Omental fat pad (tissue), 4 donors: ENCODE measurements around the gene ENPP3. TPM values are rescaled to one million over a fixed set of nuclear protein-coding genes. Genes with fewer than 3 reads are reported as not detected.

Source experiments
- ATAC-seq: fragments of 150-250 bp; one replicate; pipeline ENCODE4 v1.9.1; 2016; ENCODE audit warnings: mild to moderate bottlenecking, moderate library complexity; ENCODE audit not compliant: low FRiP score
- DNase-seq: peaks from one replicate; pipeline ENCODE4 v3.0.0-alpha.2; 2019; ENCODE audit warnings: low spot score
- CTCF ChIP-seq, 3 donors: fragments of 450-650 bp; IDR thresholded peaks; one replicate each; pipeline ENCODE4 v1.5.1; 2016 to 2017; ENCODE audit warnings: antibody characterized with exemption in 3 of 3, mild to moderate bottlenecking in 3 of 3, moderate library complexity in 2 of 3
- total RNA-seq, 4 donors: library from RNA; depleted of rRNA; stranded (reverse); fragments of >200 nt; gene quantifications; one replicate each; pipeline ENCODE4 v1.1.0, GENCODE V29; 2016

The ENPP3 gene
- total RNA-seq, 4 donors from 2014 or later, result 0.36 to 0.94 (median 0.61) TPM

GRCh38 chr6:131769385-131770141 is 132.5 kb downstream of the ENPP3 start:
- ATAC-seq (no peak), DNase-seq (no peak)

DNA sequence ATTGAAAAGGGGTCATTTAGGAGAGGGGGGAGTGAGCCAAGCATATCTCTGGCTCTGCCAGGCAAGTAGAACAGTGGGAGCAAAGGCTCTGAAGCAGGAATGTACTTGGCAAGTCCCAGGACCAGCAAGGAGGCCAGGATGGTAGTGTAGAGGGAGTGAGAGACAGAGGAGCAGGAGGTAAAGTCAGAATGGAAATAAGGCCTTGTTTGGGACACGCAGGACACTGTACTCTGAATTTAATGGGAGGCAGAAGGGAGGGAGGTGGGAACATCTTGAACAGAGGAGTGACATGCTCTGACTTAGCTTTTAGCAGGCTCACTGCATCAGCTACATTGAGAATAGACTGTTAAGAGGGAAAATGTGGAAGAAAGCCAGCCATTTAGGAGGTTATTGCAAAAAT is 133.7 kb downstream of the ENPP3 start:
- DNase-seq (no peak), ATAC-seq (no peak)
- TF ChIP-seq CTCF (IDR thresholded peaks at IDR 0.05), result no peak

More at GRCh38 chr6:131769385-131770141, 132.5 kb downstream of the ENPP3 start:
- no peak for TF ChIP-seq CTCF (IDR thresholded peaks at IDR 0.05)

GRCh38 chr6:131773284-131773950 is 136.3 kb downstream of the ENPP3 start:
- DNase-seq, result no peak
- ATAC-seq, result no peak
- TF ChIP-seq CTCF (IDR thresholded peaks at IDR 0.05), result no peak

GRCh38 chr6:131775886-131776285 is 138.8 kb downstream of the ENPP3 start:
- DNase-seq, result no peak
- ATAC-seq, result no peak
- TF ChIP-seq CTCF (IDR thresholded peaks at IDR 0.05), result no peak

- ATAC-seq, result no peak
- no peak for TF ChIP-seq CTCF (IDR thresholded peaks at IDR 0.05)
These were observed 139.9 kb downstream of the ENPP3 start for GRCh38 chr6:131776985-131777384.

DNA sequence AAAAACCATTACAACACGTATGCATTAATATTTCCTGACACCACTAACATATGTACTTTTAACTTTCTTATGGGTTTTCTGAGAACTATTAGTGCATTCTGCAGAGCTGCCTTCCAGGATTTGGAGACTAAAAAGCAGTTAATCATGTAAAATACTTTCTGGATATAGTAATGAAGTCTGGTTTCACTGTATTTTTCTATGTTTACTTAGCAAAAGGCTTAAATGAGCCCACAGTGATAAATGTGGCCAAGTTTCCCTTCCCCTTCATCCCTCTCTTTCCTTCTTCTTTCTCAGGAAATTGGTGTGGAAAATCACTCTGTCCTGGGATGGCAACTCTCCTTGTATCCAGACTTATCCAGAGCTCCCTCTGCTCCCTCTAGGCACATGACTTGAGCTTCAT is 141.1 kb downstream of the ENPP3 start:
- DNase-seq (no peak), ATAC-seq (no peak)
- TF ChIP-seq CTCF (IDR thresholded peaks at IDR 0.05), result no peak

More at GRCh38 chr6:131776985-131777384, 139.9 kb downstream of the ENPP3 start:
- DNase-seq, result no peak

GRCh38 chr6:131779304-131779703 is 142.2 kb downstream of the ENPP3 start:
- DNase-seq (no peak), ATAC-seq (no peak)
- TF ChIP-seq CTCF (IDR thresholded peaks at IDR 0.05), result no peak
